ENCODE data around the gene NAA40. TPM values are rescaled to one million over a fixed set of nuclear protein-coding genes. Genes with fewer than 3 reads are reported as not detected.

NAA40 gene
- total and polyA plus RNA-seq, 2 of the 13 experiments (the other 11 are each of a cell fraction or from before 2014, with no cell fraction given) = 11.1 to 17.9 TPM

DNA sequence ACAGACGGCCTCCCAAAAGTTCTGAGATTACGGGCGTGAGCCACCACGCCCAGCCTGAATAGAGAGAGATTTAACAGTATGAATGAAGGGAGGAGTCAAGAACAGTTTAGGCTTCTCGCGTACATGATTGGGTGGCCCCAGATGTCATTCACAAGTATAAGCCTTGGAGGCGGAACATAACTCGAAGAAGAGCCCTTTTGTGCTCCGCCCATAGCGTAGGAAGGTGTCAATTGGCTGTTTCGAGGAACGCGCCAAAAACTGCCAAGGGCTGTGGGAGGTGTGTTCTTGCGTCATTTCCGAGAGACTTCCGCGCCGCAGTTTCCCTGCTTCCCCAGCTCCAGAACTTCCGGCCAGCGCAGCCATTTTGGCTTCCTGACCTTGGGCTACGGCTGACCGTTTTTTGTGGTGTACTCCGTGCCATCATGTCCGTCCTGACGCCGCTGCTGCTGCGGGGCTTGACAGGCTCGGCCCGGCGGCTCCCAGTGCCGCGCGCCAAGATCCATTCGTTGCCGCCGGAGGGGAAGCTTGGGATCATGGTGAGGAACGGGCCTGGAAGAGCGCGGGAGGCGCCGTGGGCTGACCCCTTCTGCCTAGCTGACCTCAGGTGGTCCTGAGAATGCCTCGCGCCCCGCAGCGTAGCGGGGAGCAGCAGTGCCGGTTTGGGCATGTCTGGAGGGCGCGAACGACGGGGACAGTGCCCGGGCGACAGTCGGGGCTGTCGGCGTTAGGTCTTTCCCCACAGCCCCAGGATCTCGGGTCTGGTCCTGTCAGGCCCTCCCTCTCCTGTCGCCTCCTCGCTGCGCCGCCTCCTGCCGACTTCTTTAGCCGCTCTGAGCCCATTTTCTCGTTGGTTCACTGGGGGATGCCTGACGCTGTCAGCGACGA is 35.7 kb downstream of the NAA40 start, which contains the start of gene COX8A (continued):
- peak; percentile 92 for TF ChIP-seq ZFP91 (CRISPR knock-in tag; IDR thresholded peaks at IDR 0.05; ENCODE audit: borderline replicate concordance)
- no peak for TF ChIP-seq ATAD3A (CRISPR knock-in tag; IDR thresholded peaks at IDR 0.05)
- TF ChIP-seq CC2D1A (CRISPR knock-in tag; IDR thresholded peaks at IDR 0.05) = no peak
- peak; percentile 49 to 50; a peak in 2 of 4 replicates for TF ChIP-seq NR2F1 (CRISPR knock-in tag; IDR thresholded peaks at IDR 0.05)
- TF ChIP-seq, protein P1, sequence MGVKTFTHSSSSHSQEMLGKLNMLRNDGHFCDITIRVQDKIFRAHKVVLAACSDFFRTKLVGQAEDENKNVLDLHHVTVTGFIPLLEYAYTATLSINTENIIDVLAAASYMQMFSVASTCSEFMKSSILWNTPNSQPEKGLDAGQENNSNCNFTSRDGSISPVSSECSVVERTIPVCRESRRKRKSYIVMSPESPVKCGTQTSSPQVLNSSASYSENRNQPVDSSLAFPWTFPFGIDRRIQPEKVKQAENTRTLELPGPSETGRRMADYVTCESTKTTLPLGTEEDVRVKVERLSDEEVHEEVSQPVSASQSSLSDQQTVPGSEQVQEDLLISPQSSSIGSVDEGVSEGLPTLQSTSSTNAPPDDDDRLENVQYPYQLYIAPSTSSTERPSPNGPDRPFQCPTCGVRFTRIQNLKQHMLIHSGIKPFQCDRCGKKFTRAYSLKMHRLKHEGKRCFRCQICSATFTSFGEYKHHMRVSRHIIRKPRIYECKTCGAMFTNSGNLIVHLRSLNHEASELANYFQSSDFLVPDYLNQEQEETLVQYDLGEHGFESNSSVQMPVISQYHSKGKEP (CRISPR knock-in tag; IDR thresholded peaks at IDR 0.05) = 0 out of 2 replicates have a peak, but pooled peaks have one; percentile 19
- TF ChIP-seq, protein P2, sequence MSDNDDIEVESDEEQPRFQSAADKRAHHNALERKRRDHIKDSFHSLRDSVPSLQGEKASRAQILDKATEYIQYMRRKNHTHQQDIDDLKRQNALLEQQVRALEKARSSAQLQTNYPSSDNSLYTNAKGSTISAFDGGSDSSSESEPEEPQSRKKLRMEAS (IDR thresholded peaks at IDR 0.05) = peak; percentile 77; the same call in 1 of the 2 replicates
- TF ChIP-seq SPEN (CRISPR knock-in tag; IDR thresholded peaks at IDR 0.05; ENCODE audit: low read depth) = peak; percentile 90
- TF ChIP-seq TAF15 (IDR thresholded peaks at IDR 0.05; ENCODE audit: low read depth, low read length, poor library complexity, severe bottlenecking) = no peak
- peak; percentile 92 for TF ChIP-seq SP4 (CRISPR knock-in tag; IDR thresholded peaks at IDR 0.05)
- TF ChIP-seq ZBTB39 (CRISPR knock-in tag; IDR thresholded peaks at IDR 0.05) = no peak
- TF ChIP-seq ZBTB1 (CRISPR knock-in tag; IDR thresholded peaks at IDR 0.05; ENCODE audit: borderline replicate concordance) = no peak
- TF ChIP-seq SIN3B (IDR thresholded peaks at IDR 0.05; ENCODE audit: low read length) = no peak
- TF ChIP-seq ZNF460 (CRISPR knock-in tag; IDR thresholded peaks at IDR 0.05; ENCODE audit: borderline replicate concordance) = 0 out of 2 replicates have a peak, but pooled peaks have one; percentile 45
- TF ChIP-seq SMAD9 (CRISPR knock-in tag; IDR thresholded peaks at IDR 0.05) = peak; percentile 96; the same call in 1 of the 2 replicates
- TF ChIP-seq PHB2 (IDR thresholded peaks at IDR 0.05; ENCODE audit: partially characterized antibody) = no peak
- TF ChIP-seq DNMT1 (CRISPR knock-in tag; IDR thresholded peaks at IDR 0.05) = no peak
- TF ChIP-seq SRSF1 (optimal IDR thresholded peaks at IDR 0.05; ENCODE audit: low read depth, low read length) = no peak
- no peak for TF ChIP-seq RNF2 (conservative IDR thresholded peaks at IDR 0.05; ENCODE audit: low read depth)
- peak; percentile 91 for TF ChIP-seq ZMYM4 (CRISPR knock-in tag; IDR thresholded peaks at IDR 0.05)
- TF ChIP-seq KAT2B (IDR thresholded peaks at IDR 0.05; ENCODE audit: borderline replicate concordance, low read depth, low read length) = no peak
- 0 out of 2 replicates have a peak, but pooled peaks have one; percentile 64 for TF ChIP-seq REL (CRISPR knock-in tag; conservative IDR thresholded peaks at IDR 0.05)
- TF ChIP-seq ZNF180 (CRISPR knock-in tag; IDR thresholded peaks at IDR 0.05; ENCODE audit: borderline replicate concordance, low read depth) = no peak
